GM23248 (cell line): ENCODE measurements around the gene SYNPR.

Experiments used
- EZH2 ChIP-seq: fragments of 200-600 bp; sonication (generic); IDR thresholded peaks from 2 replicates; pipeline ENCODE4 v1.6.1; 2018; ENCODE audit warnings: antibody characterized with exemption, mild to moderate bottlenecking; ENCODE audit not compliant: insufficient read depth, poor library complexity, severe bottlenecking
- EZH2phosphoT487 ChIP-seq: fragments of 200-600 bp; sonication (generic); IDR thresholded peaks from 2 replicates; pipeline ENCODE4 v1.6.1; 2018; ENCODE audit warnings: antibody characterized with exemption, moderate library complexity, mild to moderate bottlenecking, low read depth; ENCODE audit not compliant: insufficient read depth

- TF ChIP-seq EZH2phosphoT487 (no peak), EZH2 (no peak)
Observed at GRCh38 chr3:63244486-63244885, 33.6 kb upstream of the SYNPR start.
